K562 (cell line): Measurements from ENCODE around the gene BAZ2A. TPM values are rescaled to one million over a fixed set of nuclear protein-coding genes. Genes with fewer than 3 reads are reported as not detected.

ENCODE experiments used
- ATF1 ChIP-seq, 2 experiments: fragments of 450-650 bp in 1 of 2; IDR thresholded peaks; 2 replicates each; pipeline ENCODE4 v1.6.1; 2016; ENCODE audit warnings: missing compliant biosample characterization in 1 of 2, missing genetic modification characterization in 1 of 2
- BRD4 ChIP-seq: fragments of 200-600 bp; sonication (generic); IDR thresholded peaks from 2 replicates; pipeline ENCODE4 v1.6.1; 2017; ENCODE audit warnings: inconsistent platforms
- MYBL2 ChIP-seq, 2 experiments: fragments of 450-650 bp in 1 of 2; sonication (generic) in 1 of 2; formaldehyde crosslinking in 1 of 2; IDR thresholded peaks; 2 replicates each; pipeline versions ENCODE4 v1.6.1 to v1.8.1; 2017 to 2022; ENCODE audit warnings: borderline replicate concordance in 1 of 2, inconsistent platforms in 1 of 2, low read depth in 1 of 2, mild to moderate bottlenecking in 1 of 2, missing genetic modification reagents in 1 of 2, moderate library complexity in 1 of 2
- SMARCA4 ChIP-seq: fragments of 450-650 bp; IDR thresholded peaks from 2 replicates; pipeline ENCODE4 v1.6.1; 2016
- STAT5B ChIP-seq: fragments of 250-450 bp; sonication (Bioruptor Pico); IDR thresholded peaks from 2 replicates; pipeline ENCODE4 v1.8.0; 2021; ENCODE audit warnings: mild to moderate bottlenecking, inconsistent platforms
- polyA plus RNA-seq, 8 experiments: library from polyadenylated mRNA; depleted of rRNA in 4 of 8; stranded (reverse) in 5 of 8; unstranded in 3 of 8; fragments of >200 nt; fragmentation: Nextera tagmentation in 2 of 8; fragmentation: Illumina TruSeq in 1 of 8; extraction: Ambion mirVana in 2 of 8; extraction: Trizol in 1 of 8; gene quantifications; 2 replicates each; pipeline versions ENCODE4 v1.2.1 to v1.2.3, GENCODE V29; 2011 to 2014; ENCODE audit warnings: inconsistent platforms in 1 of 8, missing spikeins in 1 of 8
- total RNA-seq, 7 experiments: library from RNA; depleted of rRNA in 6 of 7; stranded (reverse); fragments of >200 nt in 6 of 7; fragmentation: Illumina TruSeq in 2 of 7; extraction: Trizol in 2 of 7; gene quantifications; 2 replicates each; pipeline versions ENCODE4 v1.2.1 to v1.2.3, GENCODE V29; 2011 to 2021; ENCODE audit warnings: low replicate concordance in 1 of 7
- TF ChIP-seq, protein P1 (sequence below): fragments of 450-650 bp; IDR thresholded peaks from 2 replicates; pipeline ENCODE4 v1.6.1; 2017; ENCODE audit warnings: antibody characterized with exemption, mild to moderate bottlenecking

Gene BAZ2A
- total and polyA plus RNA-seq, 9 of the 15 experiments (the other 6 are each of a cell fraction or from before 2014, with no cell fraction given) = 4.5 to 86.4 (median 26.2) TPM

- TF ChIP-seq BRD4 = no peak
- no peak for TF ChIP-seq MYBL2 (IDR thresholded peaks at IDR 0.05; ENCODE audit: low read depth)
- no peak for TF ChIP-seq MYBL2 (CRISPR knock-in tag; IDR thresholded peaks at IDR 0.05; ENCODE audit: borderline replicate concordance)
- TF ChIP-seq STAT5B (CRISPR knock-in tag) = no peak
- TF ChIP-seq SMARCA4 = no peak
- TF ChIP-seq, protein P1, sequence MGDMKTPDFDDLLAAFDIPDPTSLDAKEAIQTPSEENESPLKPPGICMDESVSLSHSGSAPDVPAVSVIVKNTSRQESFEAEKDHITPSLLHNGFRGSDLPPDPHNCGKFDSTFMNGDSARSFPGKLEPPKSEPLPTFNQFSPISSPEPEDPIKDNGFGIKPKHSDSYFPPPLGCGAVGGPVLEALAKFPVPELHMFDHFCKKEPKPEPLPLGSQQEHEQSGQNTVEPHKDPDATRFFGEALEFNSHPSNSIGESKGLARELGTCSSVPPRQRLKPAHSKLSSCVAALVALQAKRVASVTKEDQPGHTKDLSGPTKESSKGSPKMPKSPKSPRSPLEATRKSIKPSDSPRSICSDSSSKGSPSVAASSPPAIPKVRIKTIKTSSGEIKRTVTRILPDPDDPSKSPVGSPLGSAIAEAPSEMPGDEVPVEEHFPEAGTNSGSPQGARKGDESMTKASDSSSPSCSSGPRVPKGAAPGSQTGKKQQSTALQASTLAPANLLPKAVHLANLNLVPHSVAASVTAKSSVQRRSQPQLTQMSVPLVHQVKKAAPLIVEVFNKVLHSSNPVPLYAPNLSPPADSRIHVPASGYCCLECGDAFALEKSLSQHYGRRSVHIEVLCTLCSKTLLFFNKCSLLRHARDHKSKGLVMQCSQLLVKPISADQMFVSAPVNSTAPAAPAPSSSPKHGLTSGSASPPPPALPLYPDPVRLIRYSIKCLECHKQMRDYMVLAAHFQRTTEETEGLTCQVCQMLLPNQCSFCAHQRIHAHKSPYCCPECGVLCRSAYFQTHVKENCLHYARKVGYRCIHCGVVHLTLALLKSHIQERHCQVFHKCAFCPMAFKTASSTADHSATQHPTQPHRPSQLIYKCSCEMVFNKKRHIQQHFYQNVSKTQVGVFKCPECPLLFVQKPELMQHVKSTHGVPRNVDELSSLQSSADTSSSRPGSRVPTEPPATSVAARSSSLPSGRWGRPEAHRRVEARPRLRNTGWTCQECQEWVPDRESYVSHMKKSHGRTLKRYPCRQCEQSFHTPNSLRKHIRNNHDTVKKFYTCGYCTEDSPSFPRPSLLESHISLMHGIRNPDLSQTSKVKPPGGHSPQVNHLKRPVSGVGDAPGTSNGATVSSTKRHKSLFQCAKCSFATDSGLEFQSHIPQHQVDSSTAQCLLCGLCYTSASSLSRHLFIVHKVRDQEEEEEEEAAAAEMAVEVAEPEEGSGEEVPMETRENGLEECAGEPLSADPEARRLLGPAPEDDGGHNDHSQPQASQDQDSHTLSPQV = no peak
- no peak for TF ChIP-seq ATF1 (CRISPR knock-in tag; IDR thresholded peaks at IDR 0.05)
- TF ChIP-seq ATF1 (tag; IDR thresholded peaks at IDR 0.05) = no peak
Measured at GRCh38 chr12:56634837-56635791, 5.0 kb upstream of the BAZ2A start (continued).
